Choroid plexus epithelial cell (primary cell): Measurements from ENCODE around the gene CHTF8.
"Not testable (repeated sequence)": the region's sequence is repeated elsewhere in the genome, so short reads cannot be mapped to it uniquely, and the experiment has no call there.

Experiments
- DNase-seq: peaks from one replicate; pipeline ENCODE4 v3.0.0-alpha.2; 2010; ENCODE audit warnings: low read depth
- H3K4me3 ChIP-seq: 2 replicates; pipeline ENCODE4 v1.5.1; 2011; ENCODE audit warnings: low read depth, mild to moderate bottlenecking, control low read depth, low read length, moderate library complexity
- CTCF ChIP-seq: conservative IDR thresholded peaks from 2 replicates; pipeline ENCODE4 v1.5.1; 2011; ENCODE audit warnings: low read depth, mild to moderate bottlenecking, control low read depth, inconsistent platforms, low read length, moderate library complexity

The CHTF8 gene

GRCh38 chr16:69150146-69150865, 17.9 kb upstream of the CHTF8 start:
- peak; percentile 79 for TF ChIP-seq CTCF
- H3K4me3 ChIP-seq: no peak overlapping the region
- DNase-seq: peak; percentile 92

- not testable (repeated sequence) for DNase-seq, H3K4me3 ChIP-seq
Observed at GRCh38 chr16:69149621-69150020, 17.2 kb upstream of the CHTF8 start.

GRCh38 chr16:69145658-69146057, 13.3 kb upstream of the CHTF8 start:
- TF ChIP-seq CTCF: no peak
- DNase-seq: peak; percentile 13
- no peak overlapping the region for H3K4me3 ChIP-seq

GRCh38 chr16:69143116-69143515, 10.7 kb upstream of the CHTF8 start:
- peak; percentile 24 for TF ChIP-seq CTCF

GRCh38 chr16:69141936-69142335, 9.5 kb upstream of the CHTF8 start:
- TF ChIP-seq CTCF: no peak
- H3K4me3 ChIP-seq: no peak overlapping the region
- DNase-seq: no peak

More at GRCh38 chr16:69143116-69143515, 10.7 kb upstream of the CHTF8 start:
- H3K4me3 ChIP-seq: no peak overlapping the region
- peak; percentile 16 for DNase-seq

GRCh38 chr16:69141014-69141413, 8.6 kb upstream of the CHTF8 start:
- no peak for TF ChIP-seq CTCF
- DNase-seq: no peak
- H3K4me3 ChIP-seq: no peak overlapping the region

GRCh38 chr16:69139464-69139863, 7.1 kb upstream of the CHTF8 start:
- not testable (repeated sequence) for H3K4me3 ChIP-seq, DNase-seq

GRCh38 chr16:69138608-69139007, 6.2 kb upstream of the CHTF8 start:
- DNase-seq: no peak
- H3K4me3 ChIP-seq: no peak overlapping the region
- TF ChIP-seq CTCF: no peak
